ENCODE data around the gene TIMP2. TPM values are rescaled to one million over a fixed set of nuclear protein-coding genes. Genes with fewer than 3 reads are reported as not detected.

Gene TIMP2
- total RNA-seq, 1 donor from 2014 or later = 318 TPM

- H3K4me1 ChIP-seq = peaks cover 11% of the 10 kb centered on the region
- H3K36me3 ChIP-seq = peaks cover 99% of the 10 kb centered on the region
- H3K27me3 ChIP-seq = no peaks in the 10 kb centered on the region
- no peaks in the 10 kb centered on the region for H3K9me3 ChIP-seq
- TF ChIP-seq CTCF (IDR thresholded peaks at IDR 0.05) = no peak
- ATAC-seq = no peak
- H3K4me3 ChIP-seq = no peak overlapping the region
- no peak for DNase-seq
- intact Hi-C loops (cut with DNase I) = no loop called here
- H3K27ac ChIP-seq = no peak overlapping the region
Observed at GRCh38 chr17:78818152-78818846, 106.9 kb downstream of the TIMP2 start.

- ATAC-seq (no peak), DNase-seq (no peak)
- intact Hi-C loops (cut with DNase I) = no loop called here
- H3K36me3 ChIP-seq = peaks cover 99% of the 10 kb centered on the region
- no peak for TF ChIP-seq CTCF (IDR thresholded peaks at IDR 0.05)
- H3K27me3 ChIP-seq = no peaks in the 10 kb centered on the region
- H3K9me3 ChIP-seq = no peaks in the 10 kb centered on the region
- H3K4me3 ChIP-seq = no peak overlapping the region
- H3K27ac ChIP-seq = no peak overlapping the region
- H3K4me1 ChIP-seq = peaks cover 11% of the 10 kb centered on the region
Observed at GRCh38 chr17:78817123-78817522, 108.1 kb downstream of the TIMP2 start.

GRCh38 chr17:78815696-78816095, 109.5 kb downstream of the TIMP2 start:
- H3K36me3 ChIP-seq = peaks cover 100% of the 10 kb centered on the region
- intact Hi-C loops (cut with DNase I) = no loop called here
- no peak for ATAC-seq

GRCh38 chr17:78812855-78813254, 112.3 kb downstream of the TIMP2 start:
- H3K4me3 ChIP-seq = no peak overlapping the region
- intact Hi-C loops (cut with DNase I) = no loop called here
- ATAC-seq (no peak), DNase-seq (no peak)
- H3K27me3 ChIP-seq = no peaks in the 10 kb centered on the region
- H3K4me1 ChIP-seq = no peaks in the 10 kb centered on the region
- H3K9me3 ChIP-seq = no peaks in the 10 kb centered on the region
- H3K36me3 ChIP-seq = peaks cover 100% of the 10 kb centered on the region
- H3K27ac ChIP-seq = no peak overlapping the region
- TF ChIP-seq CTCF (IDR thresholded peaks at IDR 0.05) = no peak

More at GRCh38 chr17:78815696-78816095, 109.5 kb downstream of the TIMP2 start:
- H3K27me3 ChIP-seq = no peaks in the 10 kb centered on the region
- H3K4me1 ChIP-seq = peaks cover 11% of the 10 kb centered on the region
- H3K27ac ChIP-seq = no peak overlapping the region
- TF ChIP-seq CTCF (IDR thresholded peaks at IDR 0.05) = no peak
- no peak for DNase-seq
- H3K4me3 ChIP-seq = no peak overlapping the region
- H3K9me3 ChIP-seq = no peaks in the 10 kb centered on the region

GRCh38 chr17:78808163-78808562, 117.0 kb downstream of the TIMP2 start:
- Histone ChIP-seq H3K27ac (no peak overlapping the region), H3K9me3 (no peaks in the 10 kb centered on the region), H3K27me3 (no peaks in the 10 kb centered on the region), H3K4me3 (no peak overlapping the region), H3K4me1 (peaks cover 4% of the 10 kb centered on the region), H3K36me3 (peaks cover 97% of the 10 kb centered on the region)
- no peak for DNase-seq
- no peak for TF ChIP-seq CTCF (IDR thresholded peaks at IDR 0.05)
- ATAC-seq = no peak
- intact Hi-C loops (cut with DNase I) = no loop called here
